Smooth muscle cell of the coronary artery (primary cell): ENCODE measurements around the gene ACCSL. TPM values are rescaled to one million over a fixed set of nuclear protein-coding genes. Genes with fewer than 3 reads are reported as not detected.

Experiments used
- total RNA-seq: library from RNA; depleted of rRNA; stranded (reverse); fragments of >200 nt; gene quantifications from 2 replicates; pipeline ENCODE4 v1.2.3, GENCODE V29; 2014; ENCODE audit warnings: low replicate concordance

The ACCSL gene
- total RNA-seq, result not detected in 2 replicates

GRCh38 chr11:44047931-44048431, at the start of gene ACCSL:
Gene ACCSL, plus strand, starts transcription at chr11:44047981. Its CDS starts 56 bp downstream, at chr11:44048037.

GRCh38 chr11:44065841-44066731, 18.3 kb downstream of the ACCSL start, which contains the start of gene ACCS:
Gene ACCS, plus strand, starts transcription at chr11:44066270. Its CDS starts 1,358 bp downstream, at chr11:44067628.

GRCh38 chr11:44095506-44096359, 48.0 kb downstream of the ACCSL start, which contains the start of gene EXT2:
Gene EXT2, plus strand, starts transcription at chr11:44095678. Its CDS starts 12,035 bp downstream, at chr11:44107713.

Other genes starting within 250 kb of the ACCSL start
- 16.3 and 29.9 TPM in 2 replicates for gene ALKBH3, start 167.2 kb upstream of the ACCSL start, total RNA-seq
- gene C11orf96, start 105.3 kb upstream of the ACCSL start, total RNA-seq, result 1.9 and 2.1 TPM in 2 replicates
- gene ACCS, start 18.3 kb downstream of the ACCSL start, total RNA-seq, result 4.6 and 9.6 TPM in 2 replicates
- 143 TPM in 2 replicates for gene EXT2, start 47.7 kb downstream of the ACCSL start, total RNA-seq